Right ventricle myocardium superior (tissue), 1 donor: ENCODE data around the gene AHI1. TPM values are rescaled to one million over a fixed set of nuclear protein-coding genes. Genes with fewer than 3 reads are reported as not detected.

ENCODE experiments used
- microRNA-seq: library from miRNA; unstranded; fragments of <30 nt; microRNA quantifications from one replicate; pipeline ENCODE4 v1.2.0, GENCODE V29; 2020
- total RNA-seq: library from RNA; stranded (reverse); fragmentation: NEBNext Ultra II Directional; extraction: Animal tissue kit (Norgen Biotek cat#: 25700); gene quantifications from one replicate; pipeline ENCODE4 v1.2.1, GENCODE V29; 2021
- donor health status: DM: no; HTN: yes; CAD: no; lungs with severe emphysema.

Gene AHI1
- total RNA-seq, 1 donor from 2014 or later, result 8.5 TPM

Small RNA genes within 50 kb of the gene (microRNA-seq; reads per million reads assigned to microRNA genes)
- gene MIR548A2, result not detected
